GM21786 (cell line): ENCODE data around the gene GPC5.
"Not testable (repeated sequence)": the region's sequence is repeated elsewhere in the genome, so short reads cannot be mapped to it uniquely, and the experiment has no call there.

Experiments used
- ATAC-seq: cut with Tn5 transposase; IDR thresholded peaks from one replicate; pipeline ENCODE4 v1.9.1; 2021; ENCODE audit not compliant: unreplicated experiment

Gene GPC5

DNA sequence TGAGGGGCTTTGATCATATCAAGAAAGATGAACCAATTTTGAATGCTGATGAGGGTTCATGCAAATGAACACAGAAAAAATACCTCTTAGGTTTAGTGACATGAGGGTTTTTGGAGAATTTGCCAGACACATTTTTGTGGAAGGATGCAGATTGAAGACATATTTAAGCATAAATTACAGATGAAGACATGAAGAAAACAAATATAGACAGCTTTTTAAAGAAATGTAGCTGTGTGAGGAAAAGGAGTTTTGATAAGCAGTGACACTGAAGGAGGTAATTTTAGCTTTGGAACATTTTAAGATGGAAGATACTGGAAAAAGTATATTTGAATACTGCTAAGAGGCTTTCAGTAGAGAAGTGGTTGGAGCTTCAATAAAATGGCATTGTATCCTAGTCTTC, 1017.4 kb downstream of the GPC5 start:
- no peak for ATAC-seq

DNA sequence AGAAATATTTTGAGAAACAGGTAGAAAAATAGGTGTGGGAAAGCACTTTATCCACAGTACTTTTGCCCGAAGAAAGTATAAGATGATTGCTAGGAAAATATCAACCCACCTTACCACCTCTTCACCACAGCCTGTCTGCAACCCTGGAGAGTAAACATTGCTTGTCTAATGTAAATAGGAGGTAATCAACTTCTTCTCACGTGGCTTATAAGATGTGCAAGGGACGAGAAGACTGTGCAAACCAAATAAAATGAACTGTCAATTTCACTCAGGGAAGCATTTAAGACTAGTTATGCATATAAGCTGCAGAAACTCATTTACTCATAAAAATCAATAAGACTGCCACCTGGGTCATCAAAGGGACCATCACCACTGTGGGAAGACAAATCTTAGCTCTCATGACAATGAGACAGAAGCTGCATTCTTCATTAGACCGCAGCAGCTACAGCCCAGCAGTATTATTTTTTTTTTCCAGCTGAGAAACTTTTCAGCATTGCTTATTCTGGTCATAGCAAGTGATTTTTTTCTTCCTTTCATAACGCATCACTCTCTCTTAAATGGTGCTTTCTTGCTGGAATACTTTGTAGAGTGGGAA, 1020.5 kb downstream of the GPC5 start:
- no peak for ATAC-seq

DNA sequence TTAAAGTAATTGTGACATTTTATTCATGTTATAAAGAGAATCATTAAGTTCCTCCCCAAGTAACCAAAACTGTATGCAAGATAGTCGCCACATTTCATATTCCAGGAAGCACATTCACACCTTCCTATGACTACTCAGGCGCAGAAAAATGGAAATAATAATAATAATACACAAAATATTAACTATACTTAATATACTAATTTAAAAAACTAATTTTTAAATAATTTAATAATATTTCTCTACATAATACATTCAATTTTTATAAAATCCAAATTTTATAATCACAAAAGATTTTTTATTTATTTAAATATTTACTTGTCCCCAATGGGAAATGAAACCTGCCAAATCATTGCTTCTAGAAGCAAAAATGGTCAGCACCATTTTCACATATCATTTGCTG, 1030.8 kb downstream of the GPC5 start:
- no peak for ATAC-seq

DNA sequence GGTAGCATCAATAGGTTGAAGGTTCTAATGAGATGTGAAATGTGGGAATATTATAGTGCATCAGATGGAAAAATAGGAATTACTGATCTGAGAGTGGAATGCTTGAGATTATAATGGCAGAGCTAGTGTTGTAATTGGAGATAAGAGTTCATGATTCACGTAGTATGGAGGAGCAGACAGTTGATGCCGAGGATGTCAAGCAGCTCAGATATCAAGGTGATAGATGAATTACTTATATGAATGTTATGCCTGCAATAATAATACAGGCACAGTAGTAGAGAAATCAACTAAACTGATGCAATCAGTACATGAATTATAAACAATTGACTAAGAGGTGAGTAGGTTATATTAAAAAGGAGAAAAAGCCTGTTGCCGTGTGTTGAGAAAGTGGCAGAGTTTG, 1035.0 kb downstream of the GPC5 start:
- ATAC-seq, result no peak

DNA sequence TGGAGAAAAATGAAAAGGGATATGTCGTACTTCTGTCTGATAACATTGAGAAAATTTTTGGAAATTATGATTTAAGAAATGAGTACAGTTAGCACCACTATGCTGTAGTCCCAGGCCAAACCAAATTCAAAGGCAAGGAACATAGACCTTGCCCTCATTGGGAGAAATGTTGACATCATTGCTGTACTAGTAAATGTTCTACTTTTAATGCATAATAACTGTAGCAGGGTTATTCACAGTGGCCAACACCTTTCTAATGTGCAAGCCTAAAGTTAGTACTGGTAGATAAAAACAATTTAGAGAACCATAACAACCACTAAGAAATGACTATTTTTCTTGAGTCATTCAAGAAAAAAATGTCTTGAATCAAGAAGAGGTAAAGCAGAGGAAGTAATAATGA, 1035.5 kb downstream of the GPC5 start:
- no peak for ATAC-seq

DNA sequence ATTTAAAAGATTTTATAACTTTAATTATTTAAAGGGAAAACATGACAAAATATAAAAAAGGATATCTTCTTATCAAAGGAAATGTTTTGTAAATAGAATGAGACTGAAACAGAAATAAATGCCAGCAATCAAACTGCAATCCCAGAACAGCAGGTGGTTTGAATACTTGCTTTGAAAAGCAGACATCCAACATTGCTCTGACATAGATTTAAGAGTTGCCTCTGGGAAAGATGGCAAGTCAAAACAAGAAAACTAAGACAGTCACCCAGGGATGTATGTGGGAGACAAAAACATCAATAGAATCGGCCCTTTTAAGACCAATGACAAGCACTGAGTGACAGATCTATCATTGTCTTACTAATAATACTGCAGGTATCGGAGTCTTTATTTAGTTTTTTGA, 1038.5 kb downstream of the GPC5 start:
- no peak for ATAC-seq

DNA sequence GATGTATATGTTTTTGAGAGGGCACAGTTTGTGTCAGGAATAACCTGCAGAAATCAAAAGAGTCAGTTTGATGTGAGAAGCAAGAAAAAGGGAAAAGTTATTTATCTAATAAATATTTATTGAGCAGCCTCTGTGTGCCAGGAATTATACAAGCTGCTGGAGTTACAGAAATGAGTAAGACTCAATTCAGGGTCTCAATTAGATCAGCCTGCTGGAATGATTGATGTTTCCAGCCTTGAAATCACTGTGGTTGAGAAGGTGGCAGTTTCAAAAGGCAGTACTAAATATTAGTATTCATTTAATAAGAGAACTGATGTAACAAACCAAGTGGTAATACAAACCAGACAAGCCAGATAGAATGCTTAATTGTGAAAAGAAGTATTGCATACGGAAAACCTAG, 1045.8 kb downstream of the GPC5 start:
- ATAC-seq, result no peak

DNA sequence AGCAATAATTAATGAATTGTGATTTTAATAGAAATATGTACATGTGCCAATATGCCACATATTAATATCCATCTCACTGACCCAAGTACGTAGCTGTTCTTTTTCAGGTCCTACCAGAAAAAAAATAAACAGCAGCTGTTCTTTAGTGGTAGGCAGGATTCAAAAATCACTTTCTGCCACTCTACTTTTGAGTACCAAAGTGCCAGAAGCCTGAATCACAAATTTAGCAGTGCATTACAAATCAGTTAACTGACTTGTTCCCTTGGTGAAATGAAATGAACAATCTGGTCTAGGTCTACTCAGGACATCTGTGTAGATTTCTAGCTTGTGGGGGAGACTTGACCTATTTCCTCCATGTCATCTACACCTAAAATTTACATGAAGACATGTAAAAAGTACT, 1052.6 kb downstream of the GPC5 start:
- no peak for ATAC-seq

DNA sequence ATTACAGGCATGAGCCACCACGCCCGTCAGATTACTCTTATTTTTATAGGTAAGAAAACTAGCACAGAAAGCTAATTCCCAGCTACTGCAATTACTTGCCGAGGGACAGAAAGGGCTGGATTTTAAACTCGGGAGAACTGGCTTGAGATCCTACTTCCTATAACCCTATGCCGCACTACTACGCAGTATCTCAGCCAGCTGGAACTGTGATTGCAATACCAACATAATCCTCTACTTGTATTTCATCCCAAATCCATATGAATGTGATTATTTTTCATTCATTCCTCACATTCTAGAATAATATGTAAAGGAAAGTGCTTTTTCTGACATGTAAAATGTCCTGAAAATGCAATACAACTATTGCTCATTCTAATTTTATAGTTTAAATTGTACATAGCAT, 1054.4 kb downstream of the GPC5 start:
- ATAC-seq, result no peak

DNA sequence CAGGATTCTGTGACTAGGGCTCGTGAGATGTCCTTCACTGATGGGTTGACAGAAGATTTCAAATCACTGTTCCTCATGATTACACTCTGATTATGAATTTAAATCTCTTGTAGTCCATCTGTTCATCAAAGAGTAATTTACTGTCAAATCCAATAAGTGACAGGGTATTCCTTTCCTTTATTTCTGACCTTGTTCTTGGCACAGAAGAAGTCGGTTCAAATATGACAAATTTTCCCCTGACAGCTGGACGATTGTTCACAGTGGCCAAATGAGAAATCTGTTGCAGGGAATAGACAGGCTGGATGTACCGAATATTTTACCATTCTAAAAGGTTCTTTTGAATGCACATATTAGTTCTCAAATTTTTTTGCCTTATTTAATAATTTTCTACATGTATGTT, 1060.9 kb downstream of the GPC5 start:
- ATAC-seq, result no peak

DNA sequence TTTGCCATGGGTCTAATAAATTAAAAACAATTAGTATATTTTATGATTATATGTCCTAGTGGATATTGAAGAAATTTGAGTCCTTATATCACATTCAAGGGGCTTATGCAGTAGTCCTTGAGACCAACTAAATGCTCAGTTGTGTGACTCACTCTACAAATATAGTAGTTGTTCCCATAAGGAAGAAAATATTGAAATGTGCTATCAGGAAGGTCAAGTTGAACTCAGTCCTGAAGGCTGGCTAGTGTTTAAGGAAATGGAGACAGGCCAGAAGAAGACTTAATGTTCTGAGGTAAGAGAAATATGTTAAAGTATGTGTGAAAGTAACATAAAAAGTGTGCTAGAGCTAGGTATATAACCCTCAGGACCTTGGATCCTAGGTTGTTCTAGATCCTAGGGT, 1062.1 kb downstream of the GPC5 start:
- no peak for ATAC-seq

DNA sequence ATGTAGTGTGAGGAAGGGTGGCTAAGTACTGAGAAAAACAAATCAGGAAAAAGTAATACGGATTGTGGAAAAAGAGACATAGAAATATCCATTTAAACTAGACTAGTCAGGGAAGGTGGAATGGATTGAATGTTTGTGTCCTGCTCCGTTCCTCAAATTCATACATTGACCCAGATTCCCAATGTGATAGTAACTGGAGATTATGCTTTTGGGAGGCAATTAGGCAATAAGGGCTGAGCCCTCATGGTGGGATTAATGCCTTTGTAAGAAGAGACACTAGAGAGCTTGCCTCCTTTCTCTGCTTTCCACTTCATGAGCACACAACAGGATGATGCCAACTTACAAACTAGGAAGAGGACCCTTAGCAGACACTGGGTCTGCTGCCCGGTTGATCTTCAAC, 1063.0 kb downstream of the GPC5 start:
- ATAC-seq, result no peak

DNA sequence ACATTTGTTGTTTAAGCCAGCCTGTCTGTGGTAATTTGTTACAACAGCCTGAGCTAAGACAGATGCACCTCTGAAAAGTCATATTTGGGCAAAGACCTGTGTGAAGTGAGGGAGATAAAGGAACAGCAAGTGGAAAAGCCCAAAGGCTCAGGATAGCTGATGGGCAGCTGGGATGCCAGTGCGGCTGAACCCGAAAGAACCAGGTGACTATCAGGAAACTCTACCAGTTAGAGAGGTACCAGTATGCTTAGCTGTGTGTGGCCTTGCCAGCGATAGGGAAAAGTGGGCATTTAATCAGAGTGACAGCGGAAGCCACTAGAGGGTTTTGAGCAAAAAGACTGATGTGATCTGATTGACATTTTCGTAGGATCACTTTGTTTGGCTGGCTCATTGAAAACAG, 1063.4 kb downstream of the GPC5 start:
- no peak for ATAC-seq

DNA sequence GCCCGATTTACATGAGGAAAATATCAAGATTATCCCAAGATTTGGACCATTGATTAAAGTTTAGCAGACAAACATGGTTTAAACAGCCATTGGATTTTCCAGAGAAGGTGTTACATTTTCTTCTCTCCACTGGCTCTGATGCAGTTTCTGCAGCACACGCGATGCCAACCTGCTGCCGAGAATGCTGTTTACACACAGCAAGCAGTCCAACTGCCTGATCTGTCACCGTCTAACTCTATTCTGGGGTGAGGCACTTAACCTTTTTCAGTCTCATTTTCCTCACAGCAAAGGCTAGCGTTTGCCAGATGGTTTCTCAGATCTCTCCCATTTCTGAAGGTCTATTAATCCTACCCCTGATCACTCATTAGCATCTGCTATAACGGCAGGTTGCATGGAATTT, 1064.7 kb downstream of the GPC5 start:
- ATAC-seq, result no peak

DNA sequence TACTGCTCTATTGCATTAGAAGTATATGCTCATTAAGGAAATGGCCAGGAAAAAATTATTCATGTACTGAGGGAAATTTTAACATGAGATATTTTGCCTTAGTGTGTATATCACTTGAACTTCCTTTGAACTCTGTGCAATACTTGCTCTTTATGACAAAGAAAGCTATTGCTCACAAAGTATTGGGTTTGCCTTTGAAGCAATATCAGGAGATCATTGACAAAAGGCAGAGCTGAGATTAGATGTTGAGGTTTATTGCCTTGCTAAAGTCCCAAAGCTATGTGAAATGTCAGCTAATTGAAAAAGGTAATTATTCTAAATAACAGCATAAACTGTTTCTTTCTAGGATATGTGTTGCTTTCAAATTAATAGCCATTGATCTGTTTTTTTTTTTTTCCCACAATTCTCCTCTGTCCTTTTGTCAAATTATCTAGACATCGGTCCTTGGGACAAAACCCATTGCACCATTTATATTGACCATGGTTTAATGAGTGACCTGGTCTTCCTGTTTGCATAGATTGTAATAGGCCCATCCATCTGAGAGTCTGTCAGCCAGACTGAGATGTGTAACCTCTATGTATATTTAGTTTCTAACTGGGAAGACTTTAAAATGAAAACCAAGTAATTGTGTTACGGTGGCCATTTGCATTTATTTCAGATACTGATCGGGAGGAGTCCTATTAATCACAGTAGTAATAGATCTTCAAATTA, 1075.5 kb downstream of the GPC5 start:
- no peak for ATAC-seq

DNA sequence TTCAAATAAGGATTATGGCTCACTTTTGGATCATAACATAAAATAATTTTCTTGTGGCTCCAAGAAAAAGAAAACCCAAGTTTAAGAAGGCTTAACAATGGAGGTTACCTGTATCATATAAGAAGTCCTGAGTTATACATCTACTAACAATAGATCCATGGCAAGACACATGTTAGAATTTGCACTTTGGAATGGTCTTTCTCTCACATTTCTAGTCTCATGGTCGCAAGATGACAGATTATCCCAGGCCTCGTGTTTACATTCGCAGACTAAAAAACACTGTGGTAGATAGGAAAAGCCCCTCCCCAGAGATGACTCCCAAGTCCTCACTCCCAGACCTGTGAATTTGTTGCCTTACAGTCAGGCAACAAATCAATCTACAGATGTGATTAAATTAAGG, 1082.0 kb downstream of the GPC5 start:
- no peak for ATAC-seq

DNA sequence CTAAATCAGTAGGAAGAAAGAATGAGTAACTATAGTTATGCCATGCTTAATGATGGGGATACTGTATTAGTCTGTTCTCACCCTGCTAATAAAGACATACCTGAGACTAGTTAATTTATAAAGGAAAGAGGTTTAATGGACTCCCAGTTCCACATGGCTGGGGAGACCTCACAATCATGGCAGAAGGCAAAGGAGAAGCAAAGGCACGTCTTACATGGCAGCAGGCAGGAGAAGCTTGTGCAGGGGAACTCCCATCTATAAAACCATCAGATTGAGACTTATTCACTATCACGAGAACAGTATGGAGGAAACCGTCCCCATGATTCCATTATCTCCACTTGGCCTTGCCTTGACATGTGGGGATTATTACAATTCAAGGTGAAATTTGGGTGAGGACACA, 1084.4 kb downstream of the GPC5 start:
- ATAC-seq, result not testable (repeated sequence)

DNA sequence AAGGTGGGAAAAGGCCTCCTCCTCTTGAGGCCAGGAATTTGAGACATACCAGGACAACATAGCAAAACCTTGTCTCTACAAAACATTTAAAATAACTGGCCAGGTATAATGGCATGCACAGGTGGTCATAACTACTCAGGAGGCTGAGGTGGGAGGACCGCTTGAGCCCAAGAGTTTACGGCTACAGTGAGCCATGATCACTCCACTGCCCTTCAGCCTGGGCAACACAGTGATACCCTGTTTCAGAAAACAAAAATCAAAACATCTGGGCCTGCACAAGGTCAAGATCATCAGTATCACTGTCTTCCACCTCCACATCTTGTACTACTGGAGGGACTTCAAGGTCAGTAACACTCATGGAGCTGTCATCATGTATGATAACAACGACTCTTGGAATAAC, 1085.5 kb downstream of the GPC5 start:
- ATAC-seq, result no peak

DNA sequence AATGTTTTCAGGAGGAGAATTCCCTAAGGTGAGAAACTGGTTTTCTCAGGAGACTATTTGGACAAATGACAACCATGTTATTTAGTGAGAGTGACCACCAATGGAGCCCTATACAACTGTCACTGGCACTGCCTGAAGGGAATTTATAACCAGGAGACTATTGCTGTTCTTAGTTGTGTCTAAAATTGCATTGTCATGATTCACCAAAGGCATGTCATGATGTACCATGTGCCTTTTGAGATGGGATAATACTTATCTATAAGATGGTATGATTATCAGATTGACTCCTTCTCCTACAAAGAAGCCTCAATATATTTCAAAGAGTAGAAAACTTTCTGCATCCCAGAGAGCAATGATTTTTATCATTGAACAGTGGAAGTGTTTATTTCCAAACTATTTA, 1088.8 kb downstream of the GPC5 start:
- no peak for ATAC-seq

DNA sequence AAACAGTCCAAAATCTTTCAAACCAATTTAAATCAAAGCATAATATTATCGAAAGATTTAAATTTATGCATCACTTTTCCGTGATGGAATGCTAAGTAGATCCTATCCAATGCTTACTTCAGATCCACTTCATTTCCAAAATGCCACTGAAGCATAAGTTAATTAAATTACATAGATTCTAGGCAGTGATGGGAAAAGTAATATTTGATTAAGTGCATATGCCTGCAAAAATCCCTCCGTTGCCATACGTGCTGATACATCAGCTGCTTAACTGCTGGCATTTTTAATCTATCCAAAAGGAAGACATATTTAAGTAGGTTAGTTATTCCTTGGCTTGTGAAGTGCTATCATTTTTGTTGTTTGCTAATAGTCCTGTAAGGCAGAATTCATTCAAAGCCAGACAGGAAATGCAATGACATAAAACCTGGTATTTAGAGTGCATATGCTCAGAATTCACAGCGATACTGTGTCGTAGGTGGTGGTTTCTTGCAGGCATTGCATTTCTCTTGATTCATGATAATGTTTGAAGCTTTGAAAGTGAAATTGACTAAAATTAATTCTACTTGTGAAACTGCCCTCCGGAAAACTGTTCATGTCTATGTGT, 1089.9 kb downstream of the GPC5 start:
- no peak for ATAC-seq

DNA sequence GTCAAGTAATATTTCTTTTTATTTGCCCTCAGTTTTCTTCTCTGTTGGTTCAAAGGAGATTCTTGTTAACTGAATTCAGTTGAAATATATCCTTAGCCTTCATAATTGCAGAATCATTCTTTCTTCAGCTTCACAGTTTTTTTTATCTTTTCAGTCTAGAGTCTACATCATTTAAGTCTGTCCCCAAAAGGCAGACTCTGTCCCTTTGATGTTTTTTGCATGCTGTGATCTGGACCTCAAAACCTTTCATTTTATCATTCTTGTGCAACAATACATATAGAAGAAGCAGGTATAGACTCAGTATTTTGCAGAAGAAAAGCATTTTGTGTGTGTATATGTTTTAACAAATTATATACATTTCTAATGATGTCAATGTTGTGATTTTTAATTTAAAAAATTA, 1093.4 kb downstream of the GPC5 start:
- no peak for ATAC-seq

DNA sequence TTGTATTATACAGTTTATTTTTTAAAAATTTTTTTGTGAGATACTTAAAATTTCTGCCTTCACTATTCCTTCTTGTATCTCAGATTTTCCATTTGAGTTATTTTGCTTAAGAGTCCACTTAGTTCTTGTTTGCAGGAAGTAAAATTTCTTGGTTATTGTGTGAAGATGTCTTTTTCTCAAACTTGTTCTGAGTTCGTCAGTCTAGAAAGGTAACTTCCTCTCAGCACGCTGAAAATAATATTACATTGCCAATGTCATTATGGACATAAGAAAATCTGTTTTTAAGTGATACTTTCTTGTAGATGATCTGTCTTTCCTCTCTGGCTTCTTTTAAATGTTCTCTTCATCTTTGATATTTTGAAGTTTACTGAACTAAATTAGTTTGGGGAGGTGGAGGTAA, 1096.5 kb downstream of the GPC5 start:
- ATAC-seq, result no peak

DNA sequence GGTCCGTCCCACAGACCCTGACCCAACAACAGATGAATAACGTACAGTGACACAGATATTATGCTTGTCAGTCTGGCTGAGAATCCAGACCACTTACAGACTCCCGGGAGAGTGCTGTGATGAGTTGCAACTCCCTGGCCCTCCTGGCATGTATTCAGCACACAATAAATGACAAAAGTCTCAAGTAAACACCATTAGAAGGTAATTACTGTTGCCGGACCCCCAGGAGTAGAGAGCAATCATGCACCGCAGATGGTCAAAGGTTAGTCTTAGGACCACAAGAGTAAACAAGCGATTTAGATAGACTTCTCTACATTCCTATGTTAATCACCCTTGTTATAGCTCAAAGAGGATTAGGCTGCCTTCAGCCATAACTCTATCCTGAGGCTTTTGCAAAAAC, 1101.8 kb downstream of the GPC5 start:
- ATAC-seq, result no peak
